Bronchial epithelial cell (primary cell): Measurements from ENCODE around the gene SORBS1. TPM values are rescaled to one million over a fixed set of nuclear protein-coding genes. Genes with fewer than 3 reads are reported as not detected.

Source experiments
- DNase-seq: peaks from one replicate; pipeline ENCODE4 v3.0.0-alpha.2; 2010; ENCODE audit warnings: low read depth
- FAIRE-seq: peaks from 2 replicates; lab custom pipeline; 2011; peaks lifted over from hg19 to GRCh38; lab: Jason Lieb, UNC
- H3K27me3 ChIP-seq: 2 replicates; pipeline ENCODE4 v1.5.1; 2011; ENCODE audit warnings: low read length; ENCODE audit not compliant: control insufficient read depth, insufficient read depth
- H3K36me3 ChIP-seq: 2 replicates; pipeline ENCODE4 v1.5.1; 2011; ENCODE audit warnings: low read length; ENCODE audit not compliant: control insufficient read depth, insufficient read depth
- H3K4me3 ChIP-seq: 2 replicates; pipeline ENCODE4 v1.5.1; 2011; ENCODE audit warnings: mild to moderate bottlenecking, low read depth, low read length, control low read depth
- total RNA-seq: library from RNA; depleted of rRNA; stranded (reverse); fragments of >200 nt; gene quantifications from 2 replicates; pipeline ENCODE4 v1.2.1, GENCODE V29; 2014
- TF ChIP-seq, protein P1 (sequence below): IDR thresholded peaks from 2 replicates; pipeline ENCODE4 v1.5.1; 2011; ENCODE audit warnings: mild to moderate bottlenecking, moderate library complexity, low read length, control low read depth, inconsistent platforms; ENCODE audit not compliant: insufficient read depth, severe bottlenecking

Gene SORBS1
- total RNA-seq, 1 donor from 2014 or later = under 0.01 TPM

DNA sequence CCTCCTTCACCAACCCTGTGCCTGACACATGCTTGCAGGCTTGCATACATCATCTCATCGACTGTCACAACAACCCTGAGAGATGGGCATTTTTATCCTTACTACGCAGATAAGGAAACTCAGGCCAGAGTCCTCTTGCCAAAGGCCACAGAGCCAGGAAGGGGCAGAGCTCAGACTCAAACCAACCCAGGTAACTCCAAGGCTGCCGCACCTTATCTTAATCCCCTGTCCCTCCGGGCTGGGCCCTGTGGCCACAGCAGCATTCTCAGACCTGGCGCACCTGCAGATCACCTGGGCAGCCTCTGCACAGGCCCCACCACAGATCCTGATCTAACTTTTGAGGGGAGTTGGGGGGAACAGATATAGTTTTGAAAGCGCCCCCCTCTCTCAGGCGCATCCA lies 35.1 kb downstream of the SORBS1 start:
- Histone ChIP-seq H3K4me3 (no peak overlapping the region), H3K36me3 (no peaks in the 10 kb centered on the region), H3K27me3 (peaks cover 4% of the 10 kb centered on the region)
- DNase-seq = no peak
- no peak for FAIRE-seq
- TF ChIP-seq, protein P1, sequence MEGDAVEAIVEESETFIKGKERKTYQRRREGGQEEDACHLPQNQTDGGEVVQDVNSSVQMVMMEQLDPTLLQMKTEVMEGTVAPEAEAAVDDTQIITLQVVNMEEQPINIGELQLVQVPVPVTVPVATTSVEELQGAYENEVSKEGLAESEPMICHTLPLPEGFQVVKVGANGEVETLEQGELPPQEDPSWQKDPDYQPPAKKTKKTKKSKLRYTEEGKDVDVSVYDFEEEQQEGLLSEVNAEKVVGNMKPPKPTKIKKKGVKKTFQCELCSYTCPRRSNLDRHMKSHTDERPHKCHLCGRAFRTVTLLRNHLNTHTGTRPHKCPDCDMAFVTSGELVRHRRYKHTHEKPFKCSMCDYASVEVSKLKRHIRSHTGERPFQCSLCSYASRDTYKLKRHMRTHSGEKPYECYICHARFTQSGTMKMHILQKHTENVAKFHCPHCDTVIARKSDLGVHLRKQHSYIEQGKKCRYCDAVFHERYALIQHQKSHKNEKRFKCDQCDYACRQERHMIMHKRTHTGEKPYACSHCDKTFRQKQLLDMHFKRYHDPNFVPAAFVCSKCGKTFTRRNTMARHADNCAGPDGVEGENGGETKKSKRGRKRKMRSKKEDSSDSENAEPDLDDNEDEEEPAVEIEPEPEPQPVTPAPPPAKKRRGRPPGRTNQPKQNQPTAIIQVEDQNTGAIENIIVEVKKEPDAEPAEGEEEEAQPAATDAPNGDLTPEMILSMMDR = no peak

DNA sequence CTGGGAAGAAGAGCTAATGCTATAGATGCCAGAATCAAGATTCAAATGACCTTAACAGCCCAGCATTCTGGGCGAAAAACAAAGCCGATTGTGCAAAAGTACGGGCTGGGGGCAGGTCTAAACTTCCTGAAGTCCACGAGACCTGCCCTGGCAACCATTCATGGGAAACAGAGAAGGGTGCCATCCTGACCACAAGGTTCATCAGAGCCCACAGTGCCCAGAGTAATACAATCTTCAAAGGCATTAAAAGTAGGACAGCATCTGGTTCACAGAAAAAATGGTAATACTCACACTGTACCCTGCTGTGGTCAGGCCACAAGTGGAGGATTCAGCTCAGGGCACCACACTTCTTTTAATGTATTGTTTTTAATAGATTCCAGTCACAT lies 36.1 kb downstream of the SORBS1 start:
- DNase-seq = no peak
- TF ChIP-seq, protein P1 = no peak
- Histone ChIP-seq H3K4me3 (no peak overlapping the region), H3K27me3 (peaks cover 3% of the 10 kb centered on the region), H3K36me3 (no peaks in the 10 kb centered on the region)
- FAIRE-seq = no peak

DNA sequence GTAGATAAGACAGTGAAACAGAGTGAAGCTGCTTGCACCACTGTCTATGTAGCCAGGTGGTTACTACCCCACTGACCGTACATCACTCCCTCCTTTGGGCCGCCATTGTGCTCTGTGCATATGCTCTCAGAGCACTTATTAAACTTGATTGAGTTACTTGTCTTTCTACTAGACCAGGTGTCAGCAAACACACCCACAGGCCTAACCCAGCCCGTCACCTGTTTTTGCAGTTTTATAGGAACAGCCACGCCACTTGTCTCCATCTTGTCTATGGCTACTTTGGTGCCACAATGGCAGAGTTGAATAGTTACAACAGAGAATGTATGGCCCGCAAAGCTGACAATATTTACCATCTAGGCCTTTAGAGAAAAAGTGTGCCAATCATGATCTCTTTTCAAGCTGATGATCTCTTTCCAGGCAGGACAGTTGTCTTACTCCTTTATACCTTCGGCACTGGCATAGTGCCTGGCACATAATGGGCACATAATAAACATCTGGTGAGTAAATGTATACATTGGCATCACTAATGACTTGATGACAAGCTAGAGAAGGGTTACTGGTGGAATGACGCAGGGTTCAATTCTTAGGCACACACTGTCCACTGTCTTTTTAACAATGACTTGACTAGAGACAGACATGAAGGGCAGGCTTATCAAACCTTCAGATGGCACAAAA lies 36.7 kb downstream of the SORBS1 start:
- TF ChIP-seq, protein P1 = no peak
- Histone ChIP-seq H3K36me3 (no peaks in the 10 kb centered on the region), H3K4me3 (no peak overlapping the region), H3K27me3 (no peaks in the 10 kb centered on the region)
- DNase-seq = no peak
- no peak for FAIRE-seq

DNA sequence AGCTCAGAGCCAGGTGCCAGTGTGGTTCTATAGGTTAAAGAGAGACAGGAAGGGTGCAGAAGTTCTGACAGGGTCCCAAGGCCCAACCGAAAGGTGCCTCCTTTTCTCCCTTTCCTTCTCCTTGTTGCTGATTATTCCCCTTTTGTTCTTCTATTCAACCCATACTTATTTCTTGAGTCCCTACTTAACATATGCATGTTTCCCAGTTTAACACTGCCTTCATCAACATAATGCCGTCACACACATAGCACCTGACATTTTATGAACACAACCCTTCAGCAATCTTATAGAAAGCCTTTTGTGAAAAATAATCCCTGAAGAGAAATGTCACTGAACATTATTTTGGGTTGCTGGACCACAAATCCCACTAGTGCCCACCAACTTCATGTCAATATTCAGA lies 39.1 kb downstream of the SORBS1 start:
- no peak for FAIRE-seq
- DNase-seq = no peak
- H3K4me3 ChIP-seq = no peak overlapping the region
- TF ChIP-seq, protein P1 = no peak
- H3K27me3 ChIP-seq = no peaks in the 10 kb centered on the region
- H3K36me3 ChIP-seq = no peaks in the 10 kb centered on the region

DNA sequence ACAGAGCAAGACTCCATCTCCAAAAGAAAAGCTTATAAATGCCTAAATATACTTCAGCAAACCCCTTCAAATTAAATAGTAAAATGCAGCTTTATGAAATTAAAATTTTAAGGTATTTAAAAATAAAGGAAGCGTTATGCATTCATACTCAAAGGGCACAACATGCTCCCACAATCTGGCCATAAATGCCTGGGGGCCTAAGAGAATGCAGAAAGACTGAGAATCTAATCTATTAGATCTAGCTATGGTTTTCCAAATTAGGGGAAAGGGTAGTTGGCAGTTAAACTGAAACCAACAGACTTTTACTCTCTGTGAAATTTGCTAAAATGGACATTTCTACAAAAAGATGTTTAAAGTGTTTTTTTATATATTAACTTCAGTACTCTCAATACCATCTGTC lies 40.6 kb downstream of the SORBS1 start:
- no peak for FAIRE-seq

More for the DNA sequence above, 40.6 kb downstream of the SORBS1 start:
- Histone ChIP-seq H3K36me3 (no peaks in the 10 kb centered on the region), H3K4me3 (no peak overlapping the region), H3K27me3 (no peaks in the 10 kb centered on the region)
- no peak for DNase-seq
- TF ChIP-seq, protein P1 = no peak
